HepG2 (cell line): ENCODE data around the gene MAP3K8. TPM values are rescaled to one million over a fixed set of nuclear protein-coding genes. Genes with fewer than 3 reads are reported as not detected.
A peak's percentile ranks its signal among the peaks of the same experiment; 100 is the strongest.

Source experiments
- ATAC-seq: fragments of 200-7000 bp; cut with Tn5 transposase; 3 replicates; pipeline ENCODE4 v1.9.1; 2020; ENCODE audit warnings: mild to moderate bottlenecking, moderate library complexity
- BruUV-seq: library from RNA; stranded (reverse); fragments of 400-500 nt; replicated peaks from 2 replicates; lab custom pipeline; 2021; lab: Mats Ljungman, UMichigan
- CTCF ChIA-PET: fragments of 300-600 bp; formaldehyde crosslinking; extraction: SDS; loops from one replicate; lab custom pipeline; 2021; ENCODE audit warnings: low total read pairs, inconsistent platforms, low intra/inter-chr PET ratio; lab: Yijun Ruan, JAX
- POLR2A ChIA-PET: fragments of 350-600 bp; sonication (Branson Sonifier 250); formaldehyde crosslinking; loops from one replicate; lab custom pipeline; 2020; ENCODE audit warnings: antibody characterized with exemption, inconsistent platforms; lab: Yijun Ruan, JAX
- DNase-seq: peaks from one replicate; pipeline ENCODE4 v3.0.0-alpha.2; 2015; ENCODE audit warnings: low spot score
- FAIRE-seq: peaks from 3 replicates; lab custom pipeline; 2011; peaks lifted over from hg19 to GRCh38; lab: Jason Lieb, UNC
- H2AFZ ChIP-seq: one replicate; pipeline ENCODE4 v1.6.1; 2011; ENCODE audit warnings: low read length, inconsistent platforms
- H3K27ac ChIP-seq: fragments of 300-600 bp; 3 replicates; pipeline ENCODE4 v1.8.0; 2011; ENCODE audit warnings: mixed run types, mild to moderate bottlenecking, mixed read lengths, low read length, inconsistent platforms; ENCODE audit not compliant: insufficient read depth; ENCODE audit errors: extremely low read length
- H3K27me3 ChIP-seq, 2 experiments: fragments of 200-600 bp in 1 of 2; 2 replicates in 1 of 2; 3 replicates in 1 of 2; pipeline versions ENCODE4 v1.6.0 to v1.8.0; 2011; ENCODE audit warnings: low read length in 2 of 2, mild to moderate bottlenecking in 2 of 2, moderate library complexity in 2 of 2, inconsistent platforms in 1 of 2; ENCODE audit not compliant: insufficient read depth in 2 of 2, control insufficient read depth in 1 of 2
- H3K36me3 ChIP-seq, 2 experiments: fragments of 200-600 bp in 1 of 2; replicated peaks in 1 of 2; 2 replicates in 1 of 2; 3 replicates in 1 of 2; pipeline versions ENCODE4 v1.5.1 to v1.8.0; 2011; ENCODE audit warnings: low read length in 2 of 2, inconsistent platforms in 1 of 2; ENCODE audit not compliant: insufficient read depth in 2 of 2, control insufficient read depth in 1 of 2
- H3K4me1 ChIP-seq: 2 replicates; pipeline ENCODE4 v1.5.1; 2012; ENCODE audit warnings: low read length, inconsistent platforms; ENCODE audit not compliant: insufficient read depth
- H3K4me2 ChIP-seq: 2 replicates; pipeline ENCODE4 v1.6.0; 2011; ENCODE audit warnings: low read depth, low read length, inconsistent platforms
- H3K4me3 ChIP-seq, 3 experiments: fragments of 200-600 bp in 1 of 3; sonication (generic), shearing (Covaris generic) in 1 of 3; replicated peaks in 1 of 3; 2 replicates each; pipeline ENCODE4 v1.5.1; 2011 to 2016; ENCODE audit warnings: low read length in 3 of 3, inconsistent platforms in 2 of 3, low read depth in 2 of 3, mild to moderate bottlenecking in 2 of 3, control low read depth in 1 of 3, mixed read lengths in 1 of 3; ENCODE audit not compliant: insufficient read depth in 1 of 3
- H3K79me2 ChIP-seq: one replicate; pipeline ENCODE4 v1.6.1; 2011; ENCODE audit warnings: low read length, inconsistent platforms; ENCODE audit not compliant: insufficient read depth
- H3K9ac ChIP-seq: 2 replicates; pipeline ENCODE4 v1.6.0; 2011; ENCODE audit warnings: mild to moderate bottlenecking, low read depth, low read length, inconsistent platforms; ENCODE audit not compliant: insufficient read depth
- H3K9me3 ChIP-seq: 2 replicates; pipeline ENCODE4 v1.5.1; 2012; ENCODE audit warnings: mild to moderate bottlenecking, low read length
- H4K20me1 ChIP-seq: 2 replicates; pipeline ENCODE4 v1.6.0; 2011; ENCODE audit warnings: inconsistent platforms, mild to moderate bottlenecking, low read length, moderate library complexity; ENCODE audit not compliant: insufficient read depth
- ARNT2 ChIP-seq: sonication (generic); formaldehyde crosslinking; IDR thresholded peaks from 2 replicates; pipeline ENCODE4 v1.8.0; 2022; ENCODE audit warnings: mild to moderate bottlenecking, low read depth, missing genetic modification reagents, moderate library complexity
- CHCHD3 ChIP-seq: sonication (generic); formaldehyde crosslinking; IDR thresholded peaks from 2 replicates; pipeline ENCODE4 v1.8.0; 2022; ENCODE audit warnings: mild to moderate bottlenecking, missing genetic modification reagents, moderate library complexity
- CTCF ChIP-seq: sonication (generic); formaldehyde crosslinking; IDR thresholded peaks from 2 replicates; pipeline ENCODE4 v1.5.0; 2020; ENCODE audit warnings: mild to moderate bottlenecking, missing genetic modification reagents, moderate library complexity
- HMGA1 ChIP-seq: sonication (generic); formaldehyde crosslinking; conservative IDR thresholded peaks from 2 replicates; pipeline ENCODE4 v1.4.0; 2020; ENCODE audit warnings: missing genetic modification reagents
- JUND ChIP-seq: sonication (generic); formaldehyde crosslinking; IDR thresholded peaks from 2 replicates; pipeline ENCODE4 v1.8.0; 2022; ENCODE audit warnings: mild to moderate bottlenecking, missing genetic modification reagents
- RARA ChIP-seq: IDR thresholded peaks from 2 replicates; pipeline ENCODE4 v1.6.1; 2016; ENCODE audit warnings: missing genetic modification reagents, missing compliant biosample characterization
- SMC3 ChIP-seq: IDR thresholded peaks from 2 replicates; pipeline ENCODE4 v1.6.1; 2011; ENCODE audit warnings: low read length, improper control_type of control experiment
- SOX6 ChIP-seq, 2 experiments: fragments of 450-650 bp in 1 of 2; sonication (generic) in 1 of 2; formaldehyde crosslinking in 1 of 2; IDR thresholded peaks; 2 replicates each; pipeline versions ENCODE4 v1.4.0 to v1.6.1; 2017 to 2020; ENCODE audit warnings: antibody characterized with exemption in 1 of 2, mild to moderate bottlenecking in 1 of 2, missing genetic modification reagents in 1 of 2
- STAG1 ChIP-seq: sonication (generic); formaldehyde crosslinking; IDR thresholded peaks from 2 replicates; pipeline ENCODE4 v1.4.0; 2020; ENCODE audit warnings: missing genetic modification reagents
- TFAP4 ChIP-seq: sonication (generic); IDR thresholded peaks from 2 replicates; pipeline ENCODE4 v1.6.1; 2016; ENCODE audit warnings: low read depth, borderline replicate concordance
- ZFP82 ChIP-seq: sonication (generic); formaldehyde crosslinking; IDR thresholded peaks from 2 replicates; pipeline ENCODE4 v1.5.1; 2020; ENCODE audit warnings: mild to moderate bottlenecking, missing genetic modification reagents, borderline replicate concordance
- ZNF281 ChIP-seq: sonication (generic); formaldehyde crosslinking; IDR thresholded peaks from 2 replicates; pipeline ENCODE4 v1.4.0; 2020; ENCODE audit warnings: missing genetic modification reagents, borderline replicate concordance
- ZNF652 ChIP-seq: IDR thresholded peaks from 2 replicates; pipeline ENCODE4 v1.6.1; 2016; ENCODE audit warnings: low read depth, borderline replicate concordance
- WGBS: methylation state at CpG from one replicate; pipeline ENCODE4 v1.1.6; 2017; ENCODE audit warnings: low lambda C conversion rate; 5-methylcytosine and 5-hydroxymethylcytosine counted together
- in situ Hi-C: cut with HindIII; loops from 2 replicates; pipeline ENCODE4 v1.10.0; 2017; ENCODE audit warnings: low pct_unique_long_range_greater_than_20kb; ENCODE audit not compliant: extremely low pct_ligation_motif_present
- intact Hi-C: fragments of 100-400 bp; cut with micrococcal nuclease; formaldehyde crosslinking; loops from one replicate; pipeline ENCODE4 v1.10.0; 2022; ENCODE audit not compliant: unreplicated experiment
- polyA plus RNA-seq, 8 experiments: library from polyadenylated mRNA; depleted of rRNA in 3 of 8; stranded (reverse) in 7 of 8; unstranded in 1 of 8; fragments of >200 nt; fragmentation: Illumina TruSeq in 4 of 8; extraction: Trizol in 4 of 8; gene quantifications; 2 replicates each; pipeline versions ENCODE4 v1.2.1 to v1.2.3, GENCODE V29; 2011 to 2016; ENCODE audit warnings: low read depth in 4 of 8, missing spikeins in 1 of 8, mixed read lengths in 1 of 8; ENCODE audit not compliant: insufficient read depth in 1 of 8
- total RNA-seq, 5 experiments: library from RNA; depleted of rRNA; stranded (reverse); fragments of >200 nt; fragmentation: Illumina TruSeq; extraction: Trizol; gene quantifications; 2 replicates each; pipeline ENCODE4 v1.2.3, GENCODE V29; 2016; ENCODE audit warnings: low read depth in 1 of 5
- TF ChIP-seq, protein P1 (sequence below): sonication (generic); formaldehyde crosslinking; IDR thresholded peaks from 2 replicates; pipeline ENCODE4 v1.5.1; 2020; ENCODE audit warnings: missing genetic modification reagents, mild to moderate bottlenecking, borderline replicate concordance
- TF ChIP-seq, protein P2 (sequence below): IDR thresholded peaks from 2 replicates; pipeline ENCODE4 v1.6.1; 2016
- TF ChIP-seq, protein P3 (sequence below): sonication (generic); formaldehyde crosslinking; IDR thresholded peaks from 2 replicates; pipeline ENCODE4 v1.8.0; 2022; ENCODE audit warnings: mild to moderate bottlenecking, missing genetic modification reagents, moderate library complexity

MAP3K8 gene
- total and polyA plus RNA-seq, 2 of the 13 experiments (the other 11 are each of a cell fraction or from before 2014, with no cell fraction given): 19.3 to 37.9 TPM

DNA sequence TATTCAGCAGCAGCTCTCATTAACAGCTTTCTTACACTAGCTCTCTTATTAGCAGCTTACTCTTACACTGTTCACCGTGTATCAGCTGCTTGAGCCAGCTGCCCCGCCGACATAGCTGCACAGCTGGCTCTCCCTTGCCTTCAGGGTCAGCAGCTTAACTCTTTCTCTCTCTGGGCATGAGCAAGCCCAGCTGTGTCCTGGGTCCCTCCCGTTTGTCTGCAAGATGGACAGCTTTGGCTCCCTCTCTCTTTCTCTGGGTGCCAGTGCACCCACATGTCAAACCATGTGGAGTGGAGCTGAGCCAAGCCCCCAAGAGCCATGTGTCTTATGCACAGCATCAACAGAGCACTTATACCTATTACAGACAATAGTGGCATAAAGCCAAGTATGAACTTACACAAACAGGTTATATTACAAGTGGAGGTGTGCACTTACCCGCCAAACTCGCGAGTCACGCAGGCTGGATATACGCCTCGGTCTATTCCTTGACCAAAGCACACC is 49.2 kb upstream of the MAP3K8 start:
- H3K27me3 ChIP-seq: peaks cover 0 to 13% of the 10 kb centered on the region in 2 experiments; a peak in 1 of 5 replicates
- no TSS peak for BruUV-seq
- H3K4me2 ChIP-seq: peak overlapping the region; percentile 18; the same call in 1 of the 2 replicates
- peak; percentile 24 for DNase-seq
- no peaks in the 10 kb centered on the region for H3K36me3 ChIP-seq
- H3K9ac ChIP-seq: no peak overlapping the region
- ATAC-seq: peak; percentile 91
- 48% methylated on average over 10 of the region's 10 CpGs for WGBS
- H3K79me2 ChIP-seq: no peaks in the 10 kb centered on the region
- CTCF ChIA-PET: interaction anchor here (1.3 kb wide), 1 partner anchor 25 kb away, joined by 3 read pairs; no protein-coding TSS in a partner anchor
- no peaks in the 10 kb centered on the region for H3K9me3 ChIP-seq
- H3K27ac ChIP-seq: no peak overlapping the region
- peaks cover 27% of the 10 kb centered on the region for H3K4me1 ChIP-seq
- in situ Hi-C loops (no loop called here), intact Hi-C loops (no loop called here)
- peak; percentile 30 for FAIRE-seq
- H2AFZ ChIP-seq: no peak overlapping the region
- no peaks in the 10 kb centered on the region for H4K20me1 ChIP-seq
- POLR2A ChIA-PET: no interaction called here
- H3K4me3 ChIP-seq: no peak overlapping the region
- TF ChIP-seq ZNF281 (CRISPR knock-in tag) (no peak), RARA (CRISPR knock-in tag) (no peak), CHCHD3 (CRISPR knock-in tag) (no peak), JUND (CRISPR knock-in tag) (no peak), TFAP4 (peak; percentile 48; the same call in 1 of the 2 replicates), SOX6 (IDR thresholded peaks at IDR 0.05) (no peak), SOX6 (CRISPR knock-in tag; IDR thresholded peaks at IDR 0.05) (no peak), HMGA1 (CRISPR knock-in tag) (no peak), ARNT2 (no peak), ZNF652 (CRISPR knock-in tag) (peak; percentile 69), SMC3 (peak; percentile 14; the same call in 1 of the 2 replicates), CTCF (CRISPR knock-in tag) (peak; percentile 56), ZFP82 (no peak), STAG1 (peak; percentile 45)
- TF ChIP-seq, protein P1, sequence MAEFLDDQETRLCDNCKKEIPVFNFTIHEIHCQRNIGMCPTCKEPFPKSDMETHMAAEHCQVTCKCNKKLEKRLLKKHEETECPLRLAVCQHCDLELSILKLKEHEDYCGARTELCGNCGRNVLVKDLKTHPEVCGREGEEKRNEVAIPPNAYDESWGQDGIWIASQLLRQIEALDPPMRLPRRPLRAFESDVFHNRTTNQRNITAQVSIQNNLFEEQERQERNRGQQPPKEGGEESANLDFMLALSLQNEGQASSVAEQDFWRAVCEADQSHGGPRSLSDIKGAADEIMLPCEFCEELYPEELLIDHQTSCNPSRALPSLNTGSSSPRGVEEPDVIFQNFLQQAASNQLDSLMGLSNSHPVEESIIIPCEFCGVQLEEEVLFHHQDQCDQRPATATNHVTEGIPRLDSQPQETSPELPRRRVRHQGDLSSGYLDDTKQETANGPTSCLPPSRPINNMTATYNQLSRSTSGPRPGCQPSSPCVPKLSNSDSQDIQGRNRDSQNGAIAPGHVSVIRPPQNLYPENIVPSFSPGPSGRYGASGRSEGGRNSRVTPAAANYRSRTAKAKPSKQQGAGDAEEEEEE (CRISPR knock-in tag): no peak
- TF ChIP-seq, protein P2, sequence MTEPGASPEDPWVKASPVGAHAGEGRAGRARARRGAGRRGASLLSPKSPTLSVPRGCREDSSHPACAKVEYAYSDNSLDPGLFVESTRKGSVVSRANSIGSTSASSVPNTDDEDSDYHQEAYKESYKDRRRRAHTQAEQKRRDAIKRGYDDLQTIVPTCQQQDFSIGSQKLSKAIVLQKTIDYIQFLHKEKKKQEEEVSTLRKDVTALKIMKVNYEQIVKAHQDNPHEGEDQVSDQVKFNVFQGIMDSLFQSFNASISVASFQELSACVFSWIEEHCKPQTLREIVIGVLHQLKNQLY (CRISPR knock-in tag): no peak
- TF ChIP-seq, protein P3, sequence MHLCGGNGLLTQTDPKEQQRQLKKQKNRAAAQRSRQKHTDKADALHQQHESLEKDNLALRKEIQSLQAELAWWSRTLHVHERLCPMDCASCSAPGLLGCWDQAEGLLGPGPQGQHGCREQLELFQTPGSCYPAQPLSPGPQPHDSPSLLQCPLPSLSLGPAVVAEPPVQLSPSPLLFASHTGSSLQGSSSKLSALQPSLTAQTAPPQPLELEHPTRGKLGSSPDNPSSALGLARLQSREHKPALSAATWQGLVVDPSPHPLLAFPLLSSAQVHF: no peak
